Naive thymus-derived CD8-positive, alpha-beta T cell (primary cell): ENCODE data around the gene BTBD18. TPM values are rescaled to one million over a fixed set of nuclear protein-coding genes. Genes with fewer than 3 reads are reported as not detected.

ENCODE experiments used
- ATAC-seq, 2 donors: fragments of 150-1000 bp; cut with Tn5 transposase in 1 of 2; sonication (Bioruptor Pico), chemical (Tn5 transposase) in 1 of 2; 1 replicate in 1 of 2; 2 replicates in 1 of 2; pipeline ENCODE4 v1.10.0; 2021; ENCODE audit warnings: mild to moderate bottlenecking in 2 of 2, moderate library complexity in 2 of 2
- POLR2A ChIA-PET: fragments of 350-600 bp; sonication (Branson Sonifier 250); formaldehyde crosslinking; loops from one replicate; lab custom pipeline; 2021; ENCODE audit warnings: antibody characterized with exemption; lab: Charles Lee
- DNase-seq, 10 donors: peaks; one replicate each; pipeline versions ENCODE4 v3.0.0 to v3.0.0-alpha.2; 2020 to 2022
- H3K27ac Mint-ChIP-seq, 10 donors: one replicate each; pipeline ENCODE4 v1.8.0; 2020 to 2022; ENCODE audit warnings: mild to moderate bottlenecking in 10 of 10, mixed read lengths in 10 of 10, moderate library complexity in 4 of 10, inconsistent platforms in 1 of 10
- H3K27me3 Mint-ChIP-seq, 5 donors: one replicate each; pipeline ENCODE4 v1.8.0; 2021 to 2022; ENCODE audit warnings: mixed read lengths in 5 of 5
- H3K36me3 Mint-ChIP-seq, 3 donors: one replicate each; pipeline ENCODE4 v1.8.0; 2020 to 2022; ENCODE audit warnings: mixed read lengths in 3 of 3, mild to moderate bottlenecking in 2 of 3, inconsistent platforms in 1 of 3
- H3K4me1 Mint-ChIP-seq, 4 donors: one replicate each; pipeline ENCODE4 v1.8.0; 2021 to 2022; ENCODE audit warnings: mixed read lengths in 4 of 4
- H3K4me3 Mint-ChIP-seq, 10 donors: one replicate each; pipeline ENCODE4 v1.8.0; 2020 to 2022; ENCODE audit warnings: mild to moderate bottlenecking in 10 of 10, mixed read lengths in 10 of 10, moderate library complexity in 6 of 10, inconsistent platforms in 1 of 10
- H3K9me3 Mint-ChIP-seq, 9 donors: one replicate each; pipeline ENCODE4 v1.8.0; 2020 to 2022; ENCODE audit warnings: mixed read lengths in 9 of 9, mild to moderate bottlenecking in 3 of 9, inconsistent platforms in 1 of 9, moderate library complexity in 1 of 9
- polyA plus RNA-seq, 3 donors: library from polyadenylated mRNA; unstranded; fragments of 300-500 nt; fragmentation: Illumina TruSeq; gene quantifications; one replicate each; pipeline ENCODE4 v1.2.3, GENCODE V29; 2021
- total RNA-seq, 8 experiments: library from RNA in 2 of 8; stranded (reverse) in 2 of 8; gene quantifications; one replicate each; pipeline ENCODE4 v1.2.3 and lab custom pipeline; 2021 to 2026

BTBD18 gene
- total and polyA plus RNA-seq, 5 experiments from 2014 or later: 0.18 to 0.76 (median 0.27) TPM

- Mint-ChIP-seq H3K36me3 (no peaks in the 10 kb centered on the region), H3K27me3 (peaks cover 0 to 2% (median 0%) of the 10 kb centered on the region in 5 donors), H3K27ac (peak overlapping the region in 3 of 10 donors; percentile 16 to 61 (median 45)), H3K9me3 (no peaks in the 10 kb centered on the region), H3K4me3 (no peak overlapping the region), H3K4me1 (peaks cover 11 to 60% (median 26%) of the 10 kb centered on the region in 4 donors)
- no peak for ATAC-seq
- DNase-seq: no peak
- POLR2A ChIA-PET: interaction anchor here (0.6 kb wide), 1 partner anchor 188 kb away, joined by 4 read pairs; no protein-coding TSS in a partner anchor
Observed at GRCh38 chr11:57787920-57788702, 36.5 kb upstream of the BTBD18 start.

- DNase-seq (no peak), ATAC-seq (no peak)
- Mint-ChIP-seq H3K36me3 (no peaks in the 10 kb centered on the region), H3K4me3 (no peak overlapping the region), H3K9me3 (no peaks in the 10 kb centered on the region), H3K27me3 (no peaks in the 10 kb centered on the region), H3K4me1 (peaks cover 10 to 58% (median 20%) of the 10 kb centered on the region in 4 donors), H3K27ac (peak overlapping the region in 2 of 10 donors; percentile 29 to 38)
- POLR2A ChIA-PET: no interaction called here
Observed at GRCh38 chr11:57787006-57787604, 35.5 kb upstream of the BTBD18 start.

GRCh38 chr11:57786436-57786835 is 34.8 kb upstream of the BTBD18 start:
- Mint-ChIP-seq H3K4me3 (no peak overlapping the region), H3K27ac (peak overlapping the region in 1 of 10 donors; percentile 38), H3K9me3 (no peaks in the 10 kb centered on the region), H3K4me1 (peaks cover 10 to 58% (median 19%) of the 10 kb centered on the region in 4 donors), H3K36me3 (no peaks in the 10 kb centered on the region), H3K27me3 (no peaks in the 10 kb centered on the region)
- DNase-seq: no peak
- POLR2A ChIA-PET: interaction anchor here (0.6 kb wide), 3 partner anchors 12 to 739 kb away, joined by 3 read pairs; no protein-coding TSS in a partner anchor
- no peak for ATAC-seq

- no peaks in the 10 kb centered on the region for H3K27me3 Mint-ChIP-seq
- DNase-seq: no peak
- H3K9me3 Mint-ChIP-seq: no peaks in the 10 kb centered on the region
- H3K4me3 Mint-ChIP-seq: no peak overlapping the region
- POLR2A ChIA-PET: interaction anchor here (1.0 kb wide), 1 partner anchor 44 kb away, joined by 3 read pairs; the partner anchor contains the start of gene SELENOH
- peaks cover 10 to 57% (median 21%) of the 10 kb centered on the region in 4 donors for H3K4me1 Mint-ChIP-seq
- H3K36me3 Mint-ChIP-seq: peaks cover 0 to 2% (median 0%) of the 10 kb centered on the region in 3 donors
- peak overlapping the region in 3 of 10 donors; percentile 45 to 53 (median 52) for H3K27ac Mint-ChIP-seq
- no peak for ATAC-seq
Observed at GRCh38 chr11:57785072-57785471, 33.5 kb upstream of the BTBD18 start.

GRCh38 chr11:57781529-57781943 is 29.9 kb upstream of the BTBD18 start:
- no peaks in the 10 kb centered on the region for H3K9me3 Mint-ChIP-seq
- H3K27ac Mint-ChIP-seq: peak overlapping the region in 9 of 10 donors; percentile 14 to 84 (median 78)
- H3K4me3 Mint-ChIP-seq: peak overlapping the region in 8 of 10 donors; percentile 42 to 80 (median 62)
- peaks cover 22 to 59% (median 36%) of the 10 kb centered on the region in 4 donors for H3K4me1 Mint-ChIP-seq
- H3K27me3 Mint-ChIP-seq: no peaks in the 10 kb centered on the region
- POLR2A ChIA-PET: interaction anchor here (0.6 to 1.6 kb wide), 2 partner anchors 40 to 104 kb away, joined by 3 to 6 read pairs; partner anchors contain the start of gene SELENOH
- DNase-seq: no peak
- peaks cover 0 to 3% (median 0%) of the 10 kb centered on the region in 3 donors for H3K36me3 Mint-ChIP-seq
- ATAC-seq: peak; percentile 35 to 74

- peaks cover 25 to 62% (median 43%) of the 10 kb centered on the region in 4 donors for H3K4me1 Mint-ChIP-seq
- peak overlapping the region in 4 of 10 donors; percentile 19 to 73 (median 46) for H3K27ac Mint-ChIP-seq
- H3K27me3 Mint-ChIP-seq: no peaks in the 10 kb centered on the region
- no peaks in the 10 kb centered on the region for H3K9me3 Mint-ChIP-seq
- ATAC-seq (no peak), DNase-seq (no peak)
- POLR2A ChIA-PET: interaction anchor here (0.8 kb wide), 1 partner anchor 12 kb away, joined by 7 read pairs; no protein-coding TSS in a partner anchor
- H3K36me3 Mint-ChIP-seq: peaks cover 0 to 3% (median 0%) of the 10 kb centered on the region in 3 donors
- H3K4me3 Mint-ChIP-seq: no peak overlapping the region
Observed at GRCh38 chr11:57779276-57779675, 27.7 kb upstream of the BTBD18 start.

GRCh38 chr11:57778318-57779037 is 26.9 kb upstream of the BTBD18 start:
- H3K4me1 Mint-ChIP-seq: peaks cover 25 to 62% (median 43%) of the 10 kb centered on the region in 4 donors
- peak overlapping the region in 8 of 10 donors; percentile 21 to 71 (median 38) for H3K27ac Mint-ChIP-seq
- H3K27me3 Mint-ChIP-seq: no peaks in the 10 kb centered on the region
- DNase-seq (no peak), ATAC-seq (no peak)
- POLR2A ChIA-PET: interaction anchor here (0.5 to 0.6 kb wide), 3 partner anchors 18 to 827 kb away, joined by 3 read pairs; no protein-coding TSS in a partner anchor
- H3K4me3 Mint-ChIP-seq: no peak overlapping the region
- peaks cover 0 to 3% (median 0%) of the 10 kb centered on the region in 3 donors for H3K36me3 Mint-ChIP-seq
- H3K9me3 Mint-ChIP-seq: no peaks in the 10 kb centered on the region

GRCh38 chr11:57777969-57778317 is 26.3 kb upstream of the BTBD18 start:
- Mint-ChIP-seq H3K27ac (peak overlapping the region in 2 of 10 donors; percentile 17 to 65), H3K4me3 (no peak overlapping the region), H3K9me3 (no peaks in the 10 kb centered on the region), H3K4me1 (peaks cover 25 to 62% (median 43%) of the 10 kb centered on the region in 4 donors), H3K27me3 (no peaks in the 10 kb centered on the region), H3K36me3 (peaks cover 0 to 3% (median 0%) of the 10 kb centered on the region in 3 donors)
- ATAC-seq (no peak), DNase-seq (no peak)
- POLR2A ChIA-PET: interaction anchor here (0.5 to 0.6 kb wide), 3 partner anchors 17 to 827 kb away, joined by 3 read pairs; no protein-coding TSS in a partner anchor

- no peak for ATAC-seq
- POLR2A ChIA-PET: no interaction called here
- Mint-ChIP-seq H3K4me1 (peaks cover 19 to 51% (median 36%) of the 10 kb centered on the region in 4 donors), H3K27me3 (no peaks in the 10 kb centered on the region), H3K27ac (no peak overlapping the region), H3K36me3 (peaks cover 0 to 3% (median 0%) of the 10 kb centered on the region in 3 donors), H3K9me3 (no peaks in the 10 kb centered on the region), H3K4me3 (no peak overlapping the region)
- DNase-seq: no peak
Observed at GRCh38 chr11:57776577-57777210, 25.1 kb upstream of the BTBD18 start.

- DNase-seq (no peak), ATAC-seq (no peak)
- POLR2A ChIA-PET: no interaction called here
- no peaks in the 10 kb centered on the region for H3K27me3 Mint-ChIP-seq
- no peaks in the 10 kb centered on the region for H3K9me3 Mint-ChIP-seq
- peak overlapping the region in 1 of 10 donors; percentile 53 for H3K27ac Mint-ChIP-seq
- peaks cover 14 to 48% (median 30%) of the 10 kb centered on the region in 4 donors for H3K4me1 Mint-ChIP-seq
- no peak overlapping the region for H3K4me3 Mint-ChIP-seq
- H3K36me3 Mint-ChIP-seq: peaks cover 0 to 3% (median 0%) of the 10 kb centered on the region in 3 donors
Observed at GRCh38 chr11:57776031-57776521, 24.5 kb upstream of the BTBD18 start.

GRCh38 chr11:57775491-57775890 is 23.9 kb upstream of the BTBD18 start:
- no peaks in the 10 kb centered on the region for H3K27me3 Mint-ChIP-seq
- H3K4me3 Mint-ChIP-seq: no peak overlapping the region
- peak overlapping the region in 4 of 10 donors; percentile 4 to 71 (median 62) for H3K27ac Mint-ChIP-seq
- H3K36me3 Mint-ChIP-seq: peaks cover 0 to 3% (median 0%) of the 10 kb centered on the region in 3 donors
- ATAC-seq: no peak
- POLR2A ChIA-PET: no interaction called here
- DNase-seq: no peak
- no peaks in the 10 kb centered on the region for H3K9me3 Mint-ChIP-seq
- peaks cover 14 to 44% (median 26%) of the 10 kb centered on the region in 4 donors for H3K4me1 Mint-ChIP-seq
